IgD-negative memory B cell (primary cell): ENCODE results near the gene ZNF821. TPM values are rescaled to one million over a fixed set of nuclear protein-coding genes. Genes with fewer than 3 reads are reported as not detected.
A peak's percentile ranks its signal among the peaks of the same experiment; 100 is the strongest.

Experiments used
- H3K27ac Mint-ChIP-seq, 3 donors: one replicate each; pipeline ENCODE4 v1.8.0; 2020 to 2022; ENCODE audit warnings: mild to moderate bottlenecking in 3 of 3, mixed read lengths in 3 of 3, moderate library complexity in 1 of 3
- H3K27me3 Mint-ChIP-seq: one replicate; pipeline ENCODE4 v1.8.0; 2021; ENCODE audit warnings: mixed read lengths
- H3K36me3 Mint-ChIP-seq: one replicate; pipeline ENCODE4 v1.8.0; 2020; ENCODE audit warnings: mild to moderate bottlenecking, mixed read lengths
- H3K4me1 Mint-ChIP-seq, 3 donors: one replicate each; pipeline ENCODE4 v1.8.0; 2020 to 2022; ENCODE audit warnings: mixed read lengths in 3 of 3, mild to moderate bottlenecking in 1 of 3
- H3K4me3 Mint-ChIP-seq, 4 donors: one replicate each; pipeline ENCODE4 v1.8.0; 2020 to 2022; ENCODE audit warnings: mild to moderate bottlenecking in 4 of 4, mixed read lengths in 4 of 4, moderate library complexity in 3 of 4
- H3K9me3 Mint-ChIP-seq, 3 donors: one replicate each; pipeline ENCODE4 v1.8.0; 2020 to 2021; ENCODE audit warnings: mixed read lengths in 3 of 3, mild to moderate bottlenecking in 1 of 3
- polyA plus RNA-seq: library from polyadenylated mRNA; unstranded; fragments of 300-500 nt; fragmentation: Illumina TruSeq; gene quantifications from one replicate; pipeline ENCODE4 v1.2.3, GENCODE V29; 2021

Gene ZNF821
- polyA plus RNA-seq: 34.3 TPM

GRCh38 chr16:71883849-71884638 lies at the start of gene ZNF821:
ZNF821 (minus strand) TSS chr16:71884182; CDS start chr16:71879946, 4,236 bp downstream.
- peak within 1 kb of the TSS; percentile 93 to 99 (median 96) for H3K4me3 Mint-ChIP-seq
- no peaks in the 10 kb centered on the region for H3K27me3 Mint-ChIP-seq
- peaks cover 33 to 43% (median 34%) of the 10 kb centered on the region in 3 donors for H3K4me1 Mint-ChIP-seq
- H3K36me3 Mint-ChIP-seq: peaks cover 7% of the 10 kb centered on the region
- H3K9me3 Mint-ChIP-seq: no peaks in the 10 kb centered on the region
- H3K27ac Mint-ChIP-seq: peak within 1 kb of the TSS; percentile 93 to 99 (median 97)

- Mint-ChIP-seq H3K9me3 (no peaks in the 10 kb centered on the region), H3K4me3 (no peak overlapping the region), H3K36me3 (peaks cover 7% of the 10 kb centered on the region), H3K4me1 (peaks cover 9 to 16% (median 15%) of the 10 kb centered on the region in 3 donors), H3K27me3 (no peaks in the 10 kb centered on the region), H3K27ac (peak overlapping the region in 1 of 3 donors; percentile 62)
Observed at GRCh38 chr16:71933017-71933416, 49.0 kb upstream of the ZNF821 start.

GRCh38 chr16:71931599-71931998 lies 47.6 kb upstream of the ZNF821 start:
- Mint-ChIP-seq H3K27ac (peak overlapping the region in 2 of 3 donors; percentile 39 to 67), H3K4me3 (no peak overlapping the region), H3K27me3 (no peaks in the 10 kb centered on the region), H3K4me1 (peaks cover 5 to 16% (median 15%) of the 10 kb centered on the region in 3 donors), H3K9me3 (no peaks in the 10 kb centered on the region), H3K36me3 (peaks cover 7% of the 10 kb centered on the region)

- no peak overlapping the region for H3K27ac Mint-ChIP-seq
- H3K27me3 Mint-ChIP-seq: no peaks in the 10 kb centered on the region
- H3K9me3 Mint-ChIP-seq: no peaks in the 10 kb centered on the region
- H3K4me3 Mint-ChIP-seq: no peak overlapping the region
- peaks cover 5 to 16% (median 15%) of the 10 kb centered on the region in 3 donors for H3K4me1 Mint-ChIP-seq
- H3K36me3 Mint-ChIP-seq: peaks cover 7% of the 10 kb centered on the region
Observed at GRCh38 chr16:71931001-71931400, 47.0 kb upstream of the ZNF821 start.

GRCh38 chr16:71930013-71930563 lies 46.1 kb upstream of the ZNF821 start:
- H3K27me3 Mint-ChIP-seq: no peaks in the 10 kb centered on the region
- H3K27ac Mint-ChIP-seq: peak overlapping the region; percentile 14 to 67 (median 25)

GRCh38 chr16:71929048-71929447 lies 45.1 kb upstream of the ZNF821 start:
- no peak overlapping the region for H3K27ac Mint-ChIP-seq
- peaks cover 7% of the 10 kb centered on the region for H3K36me3 Mint-ChIP-seq
- peaks cover 0 to 10% (median 2%) of the 10 kb centered on the region in 3 donors for H3K4me1 Mint-ChIP-seq
- no peak overlapping the region for H3K4me3 Mint-ChIP-seq
- H3K27me3 Mint-ChIP-seq: no peaks in the 10 kb centered on the region
- H3K9me3 Mint-ChIP-seq: no peaks in the 10 kb centered on the region

More at GRCh38 chr16:71930013-71930563, 46.1 kb upstream of the ZNF821 start:
- H3K36me3 Mint-ChIP-seq: peaks cover 7% of the 10 kb centered on the region
- peaks cover 3 to 13% (median 10%) of the 10 kb centered on the region in 3 donors for H3K4me1 Mint-ChIP-seq
- H3K9me3 Mint-ChIP-seq: no peaks in the 10 kb centered on the region
- no peak overlapping the region for H3K4me3 Mint-ChIP-seq

- Mint-ChIP-seq H3K36me3 (peaks cover 3% of the 10 kb centered on the region), H3K27ac (no peak overlapping the region)
Observed at GRCh38 chr16:71927787-71928186, 43.8 kb upstream of the ZNF821 start.

GRCh38 chr16:71927383-71927782 lies 43.4 kb upstream of the ZNF821 start:
- peak overlapping the region in 1 of 4 donors; percentile 9 for H3K4me3 Mint-ChIP-seq
- no peaks in the 10 kb centered on the region for H3K27me3 Mint-ChIP-seq
- no peak overlapping the region for H3K27ac Mint-ChIP-seq
- no peaks in the 10 kb centered on the region for H3K9me3 Mint-ChIP-seq
- H3K36me3 Mint-ChIP-seq: peaks cover 3% of the 10 kb centered on the region
- H3K4me1 Mint-ChIP-seq: peaks cover 0 to 10% (median 1%) of the 10 kb centered on the region in 3 donors

More at GRCh38 chr16:71927787-71928186, 43.8 kb upstream of the ZNF821 start:
- H3K4me1 Mint-ChIP-seq: peaks cover 0 to 10% (median 1%) of the 10 kb centered on the region in 3 donors
- H3K4me3 Mint-ChIP-seq: peak overlapping the region in 1 of 4 donors; percentile 9
- H3K9me3 Mint-ChIP-seq: no peaks in the 10 kb centered on the region
- H3K27me3 Mint-ChIP-seq: no peaks in the 10 kb centered on the region

- Mint-ChIP-seq H3K27me3 (no peaks in the 10 kb centered on the region), H3K4me3 (no peak overlapping the region), H3K36me3 (no peaks in the 10 kb centered on the region), H3K27ac (no peak overlapping the region), H3K9me3 (no peaks in the 10 kb centered on the region), H3K4me1 (no peaks in the 10 kb centered on the region)
Observed at GRCh38 chr16:71924710-71925109, 40.7 kb upstream of the ZNF821 start.

- Mint-ChIP-seq H3K36me3 (peaks cover 4% of the 10 kb centered on the region), H3K27ac (no peak overlapping the region), H3K4me3 (peak overlapping the region in 1 of 4 donors; percentile 51), H3K4me1 (peaks cover under 1 to 1% (median under 1%) of the 10 kb centered on the region in 3 donors), H3K27me3 (no peaks in the 10 kb centered on the region), H3K9me3 (no peaks in the 10 kb centered on the region)
Observed at GRCh38 chr16:71923941-71924690, 40.1 kb upstream of the ZNF821 start.

- H3K27ac Mint-ChIP-seq: no peak overlapping the region
- no peaks in the 10 kb centered on the region for H3K27me3 Mint-ChIP-seq
- H3K4me1 Mint-ChIP-seq: peaks cover 13 to 18% (median 17%) of the 10 kb centered on the region in 3 donors
Observed at GRCh38 chr16:71920658-71921057, 36.7 kb upstream of the ZNF821 start.

GRCh38 chr16:71919035-71919434 lies 35.1 kb upstream of the ZNF821 start:
- Mint-ChIP-seq H3K4me3 (peak overlapping the region in 1 of 4 donors; percentile 49), H3K9me3 (no peaks in the 10 kb centered on the region), H3K36me3 (peaks cover 12% of the 10 kb centered on the region), H3K27me3 (no peaks in the 10 kb centered on the region), H3K4me1 (peaks cover 21 to 29% (median 26%) of the 10 kb centered on the region in 3 donors), H3K27ac (peak overlapping the region in 1 of 3 donors; percentile 7)

More at GRCh38 chr16:71920658-71921057, 36.7 kb upstream of the ZNF821 start:
- no peaks in the 10 kb centered on the region for H3K9me3 Mint-ChIP-seq
- no peak overlapping the region for H3K4me3 Mint-ChIP-seq
- peaks cover 12% of the 10 kb centered on the region for H3K36me3 Mint-ChIP-seq

GRCh38 chr16:71917900-71918299 lies 33.9 kb upstream of the ZNF821 start:
- Mint-ChIP-seq H3K9me3 (no peaks in the 10 kb centered on the region), H3K4me3 (no peak overlapping the region), H3K27ac (no peak overlapping the region), H3K4me1 (peaks cover 27 to 31% (median 31%) of the 10 kb centered on the region in 3 donors), H3K36me3 (peaks cover 13% of the 10 kb centered on the region), H3K27me3 (no peaks in the 10 kb centered on the region)

GRCh38 chr16:71916397-71916920 lies 32.5 kb upstream of the ZNF821 start:
- Mint-ChIP-seq H3K9me3 (no peaks in the 10 kb centered on the region), H3K4me3 (peak overlapping the region in 1 of 4 donors; percentile 60), H3K27me3 (no peaks in the 10 kb centered on the region), H3K36me3 (peaks cover 17% of the 10 kb centered on the region), H3K4me1 (peaks cover 31 to 40% (median 36%) of the 10 kb centered on the region in 3 donors), H3K27ac (peak overlapping the region in 1 of 3 donors; percentile 84)
